ENCODE data around the gene PNN. TPM values are rescaled to one million over a fixed set of nuclear protein-coding genes. Genes with fewer than 3 reads are reported as not detected.
"Not testable (repeated sequence)": the region's sequence is repeated elsewhere in the genome, so short reads cannot be mapped to it uniquely, and the experiment has no call there.

PNN gene
- total RNA-seq, 2 experiments from 2014 or later: 85.3 to 88.8 TPM

- CTCF ChIA-PET: interaction anchor here (0.5 kb wide), 1 partner anchor 19 kb away, joined by 3 read pairs; no protein-coding TSS in a partner anchor
- H3K36me3 Mint-ChIP-seq; H3K9me3 Mint-ChIP-seq; H3K4me3 Mint-ChIP-seq; H3K27ac Mint-ChIP-seq; H3K27me3 Mint-ChIP-seq; intact Hi-C loops (cut with micrococcal nuclease); POLR2A ChIA-PET; DNase-seq: not testable (repeated sequence)
- peaks cover 36% of the 10 kb centered on the region for H3K4me1 Mint-ChIP-seq (ENCODE audit: low read depth)
Measured at GRCh38 chr14:39167797-39168320, 7.2 kb upstream of the PNN start.

- CTCF ChIA-PET: no interaction called here
- intact Hi-C loops (cut with micrococcal nuclease): no loop called here
Measured at GRCh38 chr14:39168591-39168990, 6.5 kb upstream of the PNN start.

GRCh38 chr14:39169541-39169900 is 5.5 kb upstream of the PNN start:
- CTCF ChIA-PET: interaction anchor here (1.2 to 1.6 kb wide), 3 partner anchors 54 to 214 kb away, joined by 3 to 9 read pairs (median 5); no protein-coding TSS in a partner anchor

More at GRCh38 chr14:39168591-39168990, 6.5 kb upstream of the PNN start:
- H3K27me3 Mint-ChIP-seq: no peaks in the 10 kb centered on the region
- no peak overlapping the region for H3K27ac Mint-ChIP-seq
- POLR2A ChIA-PET: no interaction called here
- H3K36me3 Mint-ChIP-seq: peaks cover 4% of the 10 kb centered on the region
- no peak for DNase-seq
- no peaks in the 10 kb centered on the region for H3K9me3 Mint-ChIP-seq
- H3K4me1 Mint-ChIP-seq (ENCODE audit: low read depth): peaks cover 35% of the 10 kb centered on the region
- H3K4me3 Mint-ChIP-seq: peak overlapping the region; percentile 85

GRCh38 chr14:39173198-39173597 is 1.9 kb upstream of the PNN start:
- ChIA-PET POLR2A (interaction anchor here (1.2 kb wide), 1 partner anchor 56 kb away, joined by 3 read pairs; no protein-coding TSS in a partner anchor), CTCF (no interaction called here)
- DNase-seq: no peak
- no peaks in the 10 kb centered on the region for H3K9me3 Mint-ChIP-seq
- peaks cover 23% of the 10 kb centered on the region for H3K36me3 Mint-ChIP-seq
- no peak overlapping the region for H3K4me3 Mint-ChIP-seq
- no peaks in the 10 kb centered on the region for H3K27me3 Mint-ChIP-seq
- H3K4me1 Mint-ChIP-seq (ENCODE audit: low read depth): peaks cover 31% of the 10 kb centered on the region
- intact Hi-C loops (cut with micrococcal nuclease): no loop called here
- no peak overlapping the region for H3K27ac Mint-ChIP-seq

More at GRCh38 chr14:39169541-39169900, 5.5 kb upstream of the PNN start:
- no peak for DNase-seq
- no peaks in the 10 kb centered on the region for H3K9me3 Mint-ChIP-seq
- intact Hi-C loops (cut with micrococcal nuclease): no loop called here
- H3K4me1 Mint-ChIP-seq (ENCODE audit: low read depth): peaks cover 37% of the 10 kb centered on the region
- H3K4me3 Mint-ChIP-seq: peak overlapping the region; percentile 85
- H3K36me3 Mint-ChIP-seq: peaks cover 4% of the 10 kb centered on the region
- POLR2A ChIA-PET: interaction anchor here (1.0 to 1.7 kb wide), 11 partner anchors 7 to 262 kb away, joined by 3 to 15 read pairs (median 5); partner anchors contain the start of genes FBXO33 and GEMIN2
- H3K27ac Mint-ChIP-seq: peak overlapping the region; percentile 96
- H3K27me3 Mint-ChIP-seq: no peaks in the 10 kb centered on the region

- CTCF ChIA-PET: no interaction called here
- intact Hi-C loops (cut with micrococcal nuclease): loop anchor here (1.0 kb wide), 4 partner anchors 61 to 257 kb away; partner anchors contain the start of genes FBXO33, GEMIN2 and SEC23A
Measured at GRCh38 chr14:39175445-39176262, 600 bp downstream of the PNN start.

GRCh38 chr14:39176263-39177167 is 1.5 kb downstream of the PNN start:
- Mint-ChIP-seq H3K4me3 (peak overlapping the region; percentile 89), H3K9me3 (no peaks in the 10 kb centered on the region), H3K27me3 (no peaks in the 10 kb centered on the region), H3K27ac (peak overlapping the region; percentile 95), H3K36me3 (peaks cover 32% of the 10 kb centered on the region), H3K4me1 (ENCODE audit: low read depth) (peaks cover 29% of the 10 kb centered on the region)
- no peak for DNase-seq
- POLR2A ChIA-PET: interaction anchor here (1.7 to 2.2 kb wide), 3 partner anchors 9 to 90 kb away, joined by 8 to 15 read pairs (median 9); partner anchors contain the start of gene SEC23A
- intact Hi-C loops (cut with micrococcal nuclease): no loop called here
- CTCF ChIA-PET: no interaction called here

More at GRCh38 chr14:39175445-39176262, 600 bp downstream of the PNN start:
- Mint-ChIP-seq H3K4me1 (ENCODE audit: low read depth) (peaks cover 33% of the 10 kb centered on the region), H3K4me3 (peak overlapping the region; percentile 89), H3K27me3 (no peaks in the 10 kb centered on the region), H3K27ac (peak overlapping the region; percentile 95), H3K36me3 (peaks cover 32% of the 10 kb centered on the region), H3K9me3 (no peaks in the 10 kb centered on the region)
- POLR2A ChIA-PET: interaction anchor here (0.6 to 2.2 kb wide), 11 partner anchors 10 to 256 kb away, joined by 3 to 15 read pairs (median 7); partner anchors contain the start of genes FBXO33, GEMIN2 and SEC23A
- peak; percentile 55 for DNase-seq

GRCh38 chr14:39177168-39177545 is 2.1 kb downstream of the PNN start:
- H3K9me3 Mint-ChIP-seq: no peaks in the 10 kb centered on the region
- peak overlapping the region; percentile 60 for H3K4me3 Mint-ChIP-seq
- no peak for DNase-seq
- no peaks in the 10 kb centered on the region for H3K27me3 Mint-ChIP-seq
- intact Hi-C loops (cut with micrococcal nuclease): no loop called here
- peaks cover 29% of the 10 kb centered on the region for H3K4me1 Mint-ChIP-seq (ENCODE audit: low read depth)
- H3K27ac Mint-ChIP-seq: peak overlapping the region; percentile 68
- ChIA-PET POLR2A (no interaction called here), CTCF (no interaction called here)
- H3K36me3 Mint-ChIP-seq: peaks cover 32% of the 10 kb centered on the region

- ChIA-PET CTCF (interaction anchor here (0.7 to 1.2 kb wide), 2 partner anchors 13 to 125 kb away, joined by 3 to 4 read pairs; no protein-coding TSS in a partner anchor), POLR2A (interaction anchor here (0.7 to 1.9 kb wide), 4 partner anchors 9 to 88 kb away, joined by 3 to 6 read pairs (median 4); partner anchors contain the start of genes SEC23A and TRAPPC6B)
- Mint-ChIP-seq H3K4me1 (ENCODE audit: low read depth) (peaks cover 29% of the 10 kb centered on the region), H3K27me3 (no peaks in the 10 kb centered on the region), H3K4me3 (no peak overlapping the region), H3K9me3 (no peaks in the 10 kb centered on the region), H3K36me3 (peaks cover 40% of the 10 kb centered on the region), H3K27ac (no peak overlapping the region)
- intact Hi-C loops (cut with micrococcal nuclease): no loop called here
- DNase-seq: no peak
Measured at GRCh38 chr14:39179042-39179441, 4.0 kb downstream of the PNN start.

GRCh38 chr14:39180553-39180952 is 5.5 kb downstream of the PNN start:
- intact Hi-C loops (cut with micrococcal nuclease): no loop called here

GRCh38 chr14:39181026-39181692 is 6.1 kb downstream of the PNN start:
- DNase-seq: no peak
- H3K4me3 Mint-ChIP-seq: no peak overlapping the region
- ChIA-PET CTCF (no interaction called here), POLR2A (no interaction called here)
- peaks cover 29% of the 10 kb centered on the region for H3K4me1 Mint-ChIP-seq (ENCODE audit: low read depth)
- H3K27me3 Mint-ChIP-seq: no peaks in the 10 kb centered on the region
- peaks cover 39% of the 10 kb centered on the region for H3K36me3 Mint-ChIP-seq
- no peak overlapping the region for H3K27ac Mint-ChIP-seq
- intact Hi-C loops (cut with micrococcal nuclease): no loop called here
- H3K9me3 Mint-ChIP-seq: no peaks in the 10 kb centered on the region

More at GRCh38 chr14:39180553-39180952, 5.5 kb downstream of the PNN start:
- DNase-seq: no peak
- no peaks in the 10 kb centered on the region for H3K9me3 Mint-ChIP-seq
- POLR2A ChIA-PET: no interaction called here
- H3K4me3 Mint-ChIP-seq: no peak overlapping the region
- H3K36me3 Mint-ChIP-seq: peaks cover 44% of the 10 kb centered on the region
- H3K4me1 Mint-ChIP-seq (ENCODE audit: low read depth): peaks cover 29% of the 10 kb centered on the region
- H3K27me3 Mint-ChIP-seq: no peaks in the 10 kb centered on the region
- CTCF ChIA-PET: no interaction called here
- H3K27ac Mint-ChIP-seq: no peak overlapping the region

- ChIA-PET CTCF (no interaction called here), POLR2A (no interaction called here)
- Mint-ChIP-seq H3K27me3 (no peaks in the 10 kb centered on the region), H3K4me3 (no peak overlapping the region), H3K9me3 (no peaks in the 10 kb centered on the region), H3K4me1 (ENCODE audit: low read depth) (peaks cover 28% of the 10 kb centered on the region), H3K36me3 (peaks cover 40% of the 10 kb centered on the region), H3K27ac (no peak overlapping the region)
- DNase-seq: no peak
- intact Hi-C loops (cut with micrococcal nuclease): no loop called here
Measured at GRCh38 chr14:39181693-39182047, 6.6 kb downstream of the PNN start.
